Measurements from ENCODE around the gene UTS2. TPM values are rescaled to one million over a fixed set of nuclear protein-coding genes. Genes with fewer than 3 reads are reported as not detected.

The UTS2 gene
- total RNA-seq, 2 experiments from 2014 or later, result not detected

DNA sequence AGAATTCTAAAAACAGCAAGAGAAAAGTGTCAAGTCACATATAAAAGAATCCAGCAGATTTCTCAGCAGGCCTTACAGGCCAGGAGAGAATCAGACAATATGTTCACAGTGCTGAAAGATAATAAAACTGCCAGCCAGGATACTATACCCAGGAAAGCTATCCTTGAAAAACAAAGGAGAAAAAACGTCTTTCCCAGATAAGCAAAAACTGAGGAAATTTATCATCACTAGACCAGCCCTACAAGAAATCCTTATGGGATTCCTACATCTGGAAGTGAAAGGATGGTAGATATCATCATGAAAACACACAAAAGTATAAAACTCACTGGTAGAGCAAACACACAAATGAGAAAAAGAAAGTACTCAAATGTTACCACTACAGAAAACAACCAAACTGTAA is 25.2 kb upstream of the UTS2 start:
- intact Hi-C loops (cut with DNase I, micrococcal nuclease), result no loop called here

GRCh38 chr1:7873801-7874795 is 21.2 kb upstream of the UTS2 start:
- DNase-seq (no peak), ATAC-seq (ENCODE audit: poor library complexity) (no peak)
- intact Hi-C loops (cut with DNase I, micrococcal nuclease), result no loop called here
- POLR2A ChIA-PET, result no interaction called here
- Histone ChIP-seq H3K9me3 (ENCODE audit: control insufficient read depth in 1 of 2, insufficient read depth in 1 of 2, low read length in 2 of 2) (peaks cover 5 to 25% of the 10 kb centered on the region in 2 experiments), H3K4me3 (ENCODE audit: low read length) (no peak overlapping the region), H3K36me3 (ENCODE audit: insufficient read depth, low read length) (no peaks in the 10 kb centered on the region), H3K27me3 (ENCODE audit: control insufficient read depth in 1 of 2, insufficient read depth in 2 of 2, low read length in 2 of 2) (peaks cover 0 to 2% of the 10 kb centered on the region in 2 experiments), H3K4me1 (ENCODE audit: insufficient read depth, low read length) (no peaks in the 10 kb centered on the region), H3K27ac (ENCODE audit: low read depth in 1 of 2, low read length in 2 of 2) (no peak overlapping the region)
- H3K4me1 Mint-ChIP-seq (ENCODE audit: low read depth), result no peaks in the 10 kb centered on the region
- peaks cover 8% of the 10 kb centered on the region for H3K9me3 Mint-ChIP-seq
- no peak for TF ChIP-seq CTCF (IDR thresholded peaks at IDR 0.05)
- no peaks in the 10 kb centered on the region for H3K36me3 Mint-ChIP-seq (ENCODE audit: low read depth)
- CTCF ChIA-PET, result no interaction called here
- H3K4me3 Mint-ChIP-seq, result no peak overlapping the region
- H3K27ac Mint-ChIP-seq, result no peak overlapping the region
- peaks cover 5% of the 10 kb centered on the region for H3K27me3 Mint-ChIP-seq

More for the DNA sequence above, 25.2 kb upstream of the UTS2 start:
- Mint-ChIP-seq H3K4me1 (ENCODE audit: low read depth) (no peaks in the 10 kb centered on the region), H3K36me3 (ENCODE audit: low read depth) (no peaks in the 10 kb centered on the region), H3K9me3 (peaks cover 8% of the 10 kb centered on the region), H3K27me3 (peaks cover 6% of the 10 kb centered on the region), H3K4me3 (no peak overlapping the region), H3K27ac (no peak overlapping the region)
- H3K4me3 ChIP-seq (ENCODE audit: low read length), result no peak overlapping the region
- peaks cover 5 to 25% of the 10 kb centered on the region in 2 experiments for H3K9me3 ChIP-seq (ENCODE audit: control insufficient read depth in 1 of 2, insufficient read depth in 1 of 2, low read length in 2 of 2)
- ATAC-seq (ENCODE audit: poor library complexity) (no peak), DNase-seq (no peak)
- ChIA-PET POLR2A (no interaction called here), CTCF (no interaction called here)
- no peaks in the 10 kb centered on the region for H3K36me3 ChIP-seq (ENCODE audit: insufficient read depth, low read length)
- TF ChIP-seq CTCF (IDR thresholded peaks at IDR 0.05), result no peak
- H3K27ac ChIP-seq (ENCODE audit: low read depth in 1 of 2, low read length in 2 of 2), result no peak overlapping the region
- peaks cover 0 to 2% of the 10 kb centered on the region in 2 experiments for H3K27me3 ChIP-seq (ENCODE audit: control insufficient read depth in 1 of 2, insufficient read depth in 2 of 2, low read length in 2 of 2)
- H3K4me1 ChIP-seq (ENCODE audit: insufficient read depth, low read length), result no peaks in the 10 kb centered on the region

GRCh38 chr1:7871136-7871535 is 18.3 kb upstream of the UTS2 start:
- Histone ChIP-seq H3K27me3 (ENCODE audit: control insufficient read depth in 1 of 2, insufficient read depth in 2 of 2, low read length in 2 of 2) (no peaks in the 10 kb centered on the region), H3K9me3 (ENCODE audit: control insufficient read depth in 1 of 2, insufficient read depth in 1 of 2, low read length in 2 of 2) (peaks cover 0 to 16% of the 10 kb centered on the region in 2 experiments), H3K4me3 (ENCODE audit: low read length) (no peak overlapping the region), H3K27ac (ENCODE audit: low read depth in 1 of 2, low read length in 2 of 2) (no peak overlapping the region), H3K36me3 (ENCODE audit: insufficient read depth, low read length) (no peaks in the 10 kb centered on the region), H3K4me1 (ENCODE audit: insufficient read depth, low read length) (no peaks in the 10 kb centered on the region)
- no peak for ATAC-seq (ENCODE audit: poor library complexity)
- intact Hi-C loops (cut with DNase I, micrococcal nuclease), result no loop called here
- CTCF ChIA-PET, result no interaction called here
- H3K4me3 Mint-ChIP-seq, result no peak overlapping the region
- POLR2A ChIA-PET, result no interaction called here
- TF ChIP-seq CTCF (IDR thresholded peaks at IDR 0.05), result no peak
- no peaks in the 10 kb centered on the region for H3K27me3 Mint-ChIP-seq
- no peak for DNase-seq
- no peaks in the 10 kb centered on the region for H3K9me3 Mint-ChIP-seq
- no peaks in the 10 kb centered on the region for H3K4me1 Mint-ChIP-seq (ENCODE audit: low read depth)
- H3K27ac Mint-ChIP-seq, result no peak overlapping the region
- H3K36me3 Mint-ChIP-seq (ENCODE audit: low read depth), result no peaks in the 10 kb centered on the region
